Urothelium cell line (cell line): ENCODE results near the gene GRM5.
"Not testable (repeated sequence)": the region's sequence is repeated elsewhere in the genome, so short reads cannot be mapped to it uniquely, and the experiment has no call there.

Experiments
- DNase-seq: peaks from one replicate; pipeline ENCODE4 v3.0.0; 2011; ENCODE audit warnings: low spot score, mixed read lengths
- FAIRE-seq: peaks from 2 replicates; lab custom pipeline; 2011; peaks lifted over from hg19 to GRCh38; lab: Jason Lieb, UNC

The GRM5 gene

GRCh38 chr11:88844941-88845340 lies 220.8 kb downstream of the GRM5 start:
- DNase-seq = not testable (repeated sequence)

GRCh38 chr11:88843766-88844426 lies 221.9 kb downstream of the GRM5 start:
- FAIRE-seq = not testable (repeated sequence)

More at GRCh38 chr11:88844941-88845340, 220.8 kb downstream of the GRM5 start:
- FAIRE-seq = not testable (repeated sequence)

GRCh38 chr11:88838139-88838538 lies 227.6 kb downstream of the GRM5 start:
- peak; percentile 12 for DNase-seq
- not testable (repeated sequence) for FAIRE-seq

More at GRCh38 chr11:88843766-88844426, 221.9 kb downstream of the GRM5 start:
- DNase-seq = not testable (repeated sequence)

- not testable (repeated sequence) for FAIRE-seq, DNase-seq
Observed at GRCh38 chr11:88835709-88836108, 230.1 kb downstream of the GRM5 start.

DNA sequence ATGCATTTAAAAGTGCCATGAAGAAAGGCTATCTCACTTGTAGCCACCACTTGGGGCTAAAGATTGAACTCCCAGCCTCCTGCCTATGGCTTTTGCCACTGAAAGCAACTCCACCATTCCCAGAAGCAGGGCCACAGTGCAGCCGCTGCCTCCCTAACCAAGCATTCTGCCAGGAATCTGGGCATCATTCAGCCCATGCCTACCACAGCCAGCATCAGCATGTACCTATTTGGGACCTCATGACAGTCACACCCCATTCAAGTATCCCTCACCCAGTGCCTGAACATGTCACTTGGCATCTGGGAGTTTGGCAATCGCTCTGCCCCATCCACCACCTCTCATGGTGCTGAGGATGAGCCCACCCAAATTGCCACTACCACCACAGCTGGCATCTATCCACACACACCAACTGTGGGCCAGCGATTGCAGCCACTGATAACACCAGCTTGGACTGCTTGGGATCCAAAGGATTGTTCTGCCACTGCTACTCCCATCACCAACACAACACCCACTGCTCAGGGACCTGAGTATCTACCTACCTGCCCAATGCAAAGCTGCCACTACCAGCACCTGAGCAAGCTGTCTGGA lies 234.4 kb downstream of the GRM5 start:
- FAIRE-seq (no peak), DNase-seq (no peak)

- FAIRE-seq (no peak), DNase-seq (no peak)
Observed at GRCh38 chr11:88827018-88827676, 238.6 kb downstream of the GRM5 start.

GRCh38 chr11:88819616-88820015 lies 246.2 kb downstream of the GRM5 start:
- FAIRE-seq = no peak
- DNase-seq = no peak

- FAIRE-seq (no peak), DNase-seq (no peak)
Observed at GRCh38 chr11:88818978-88819377, 246.8 kb downstream of the GRM5 start.

DNA sequence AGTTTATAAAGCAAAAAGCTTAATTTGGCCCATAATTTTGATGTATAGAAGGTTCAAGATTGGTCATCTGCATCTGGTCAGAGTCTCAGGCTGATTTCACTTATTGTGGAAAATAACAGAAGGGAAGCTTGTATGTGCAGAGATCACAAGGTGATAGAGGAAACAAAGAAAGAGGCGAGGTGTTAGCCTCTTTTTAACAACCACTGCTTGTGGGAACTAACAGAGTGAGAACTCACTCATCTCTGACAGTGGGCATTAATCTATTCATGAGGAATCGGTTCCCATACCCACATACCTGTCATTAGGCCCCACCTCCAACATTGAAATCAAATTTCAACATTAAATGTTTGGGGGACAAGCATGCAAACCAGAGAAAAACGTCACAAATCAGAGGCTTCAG lies 250.3 kb downstream of the GRM5 start:
- DNase-seq (no peak), FAIRE-seq (no peak)

DNA sequence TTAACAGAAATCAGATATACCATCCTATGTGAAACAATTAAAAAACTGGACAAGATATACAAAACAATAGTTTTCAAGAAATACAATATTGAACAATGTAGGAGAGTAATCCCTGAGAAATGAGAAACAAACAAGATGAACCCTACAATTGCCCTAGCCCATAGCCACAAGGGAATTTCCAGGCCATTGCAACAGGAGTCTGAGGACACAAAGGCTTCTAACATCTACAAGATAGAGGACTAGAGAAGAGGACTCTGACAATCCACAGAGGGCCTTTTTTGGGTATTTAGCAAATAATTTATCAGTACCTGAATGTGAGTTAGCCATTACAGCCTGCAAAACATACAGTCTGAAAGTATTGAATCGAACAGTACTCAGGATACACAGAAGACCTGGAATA lies 251.7 kb downstream of the GRM5 start:
- no peak for FAIRE-seq

DNA sequence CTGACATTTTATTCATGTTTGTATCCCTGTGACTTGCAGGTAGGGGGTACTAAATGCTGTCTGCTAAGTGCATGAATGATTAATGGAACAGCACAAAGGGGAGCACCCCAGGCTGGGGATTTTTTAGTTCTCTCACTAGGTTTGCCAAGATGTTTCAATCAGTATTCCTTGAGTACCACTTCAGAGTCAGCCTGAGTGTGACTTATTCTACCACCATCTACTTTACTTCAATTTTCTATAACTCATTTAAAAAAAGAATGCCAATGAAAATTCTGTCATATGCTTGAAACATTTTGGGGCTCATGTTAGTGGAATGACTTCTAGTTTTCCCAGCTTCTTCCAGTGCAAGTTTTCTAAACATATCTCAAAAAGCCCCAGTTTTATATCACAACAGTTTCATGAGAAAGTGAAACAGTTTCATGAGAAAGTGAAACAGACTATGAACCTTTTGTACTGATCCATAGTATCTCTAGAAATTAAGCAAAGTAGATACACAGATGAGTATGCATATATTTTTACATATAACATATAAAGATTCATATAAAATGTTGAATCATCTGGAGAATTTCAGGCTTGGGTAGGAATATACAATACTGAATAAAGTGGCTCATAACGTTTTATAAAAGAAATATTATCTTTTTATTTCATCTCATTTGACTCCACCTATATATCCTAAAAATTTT lies 252.4 kb downstream of the GRM5 start:
- FAIRE-seq = no peak

More for the DNA sequence above, 251.7 kb downstream of the GRM5 start:
- DNase-seq = no peak

DNA sequence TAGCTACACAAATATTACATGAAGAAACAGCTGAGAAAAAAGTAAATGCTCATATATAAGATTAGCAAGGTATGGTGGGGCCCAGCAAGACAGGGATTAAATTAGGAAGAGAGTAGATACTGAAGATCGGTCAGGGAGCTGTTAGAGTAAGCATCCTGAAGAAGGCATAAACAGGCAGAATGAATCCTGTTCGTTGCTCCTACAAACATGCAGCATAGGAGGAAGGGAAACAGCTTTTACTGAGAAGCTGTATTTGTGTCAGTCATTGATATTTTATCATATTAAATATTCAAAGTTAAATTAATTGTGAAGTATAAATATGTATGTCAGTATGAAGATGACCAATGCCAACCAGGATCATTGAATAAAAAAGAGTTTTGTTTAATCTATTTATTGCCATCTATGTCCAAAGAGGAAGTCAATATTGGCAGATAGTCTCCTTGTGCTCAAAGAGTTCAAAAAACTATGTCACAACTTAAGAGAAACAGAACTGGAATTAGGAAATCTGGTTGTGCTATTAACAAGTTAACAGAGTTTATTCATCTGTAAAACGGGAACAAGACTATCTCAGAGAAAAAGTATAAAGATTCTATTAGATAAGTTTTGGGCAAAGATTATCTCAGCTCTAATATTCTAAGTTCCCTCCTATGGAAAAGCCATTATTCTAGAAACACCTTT lies 255.2 kb downstream of the GRM5 start:
- DNase-seq (no peak), FAIRE-seq (no peak)

More for the DNA sequence above, 252.4 kb downstream of the GRM5 start:
- no peak for DNase-seq

DNA sequence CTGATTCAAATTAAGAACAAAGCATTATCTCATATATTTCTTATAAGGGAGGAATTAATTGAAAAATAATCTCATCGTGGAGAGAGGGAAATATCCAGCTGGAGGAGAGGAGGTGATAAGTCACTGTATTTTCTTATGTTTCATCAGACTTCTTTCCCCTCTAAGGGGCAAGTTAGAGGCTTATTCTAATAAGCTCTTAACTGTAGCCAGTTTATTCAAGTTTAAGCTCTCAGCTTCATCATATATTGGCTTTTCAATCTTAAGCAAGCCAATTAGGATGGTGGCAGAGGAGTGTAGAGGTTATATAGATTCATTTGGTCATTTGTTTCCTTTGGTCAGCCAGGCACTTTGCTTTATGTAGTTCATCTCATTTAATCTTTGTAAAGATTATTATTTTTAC lies 256.7 kb downstream of the GRM5 start:
- FAIRE-seq (no peak), DNase-seq (no peak)

GRCh38 chr11:88807349-88807748 lies 258.4 kb downstream of the GRM5 start:
- FAIRE-seq (no peak), DNase-seq (no peak)

DNA sequence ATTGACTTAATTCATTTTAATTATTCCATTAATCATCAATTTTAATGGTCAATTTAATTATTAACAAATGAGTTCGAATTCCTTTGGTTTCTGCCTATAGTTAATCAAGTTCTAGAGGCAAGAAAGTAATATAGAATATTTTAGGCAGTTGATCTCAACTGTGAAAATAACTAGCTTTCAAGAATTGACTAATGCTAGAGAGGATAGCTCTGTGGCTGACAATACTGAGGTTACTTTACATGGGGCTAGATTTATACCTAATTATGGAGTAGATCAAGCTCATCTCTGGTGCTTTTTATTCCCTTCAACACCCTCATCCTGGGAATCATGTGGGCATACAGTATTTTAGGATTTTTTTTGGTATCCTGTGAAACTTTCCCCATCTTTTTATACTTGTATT lies 259.4 kb downstream of the GRM5 start:
- FAIRE-seq = no peak
- DNase-seq = no peak

DNA sequence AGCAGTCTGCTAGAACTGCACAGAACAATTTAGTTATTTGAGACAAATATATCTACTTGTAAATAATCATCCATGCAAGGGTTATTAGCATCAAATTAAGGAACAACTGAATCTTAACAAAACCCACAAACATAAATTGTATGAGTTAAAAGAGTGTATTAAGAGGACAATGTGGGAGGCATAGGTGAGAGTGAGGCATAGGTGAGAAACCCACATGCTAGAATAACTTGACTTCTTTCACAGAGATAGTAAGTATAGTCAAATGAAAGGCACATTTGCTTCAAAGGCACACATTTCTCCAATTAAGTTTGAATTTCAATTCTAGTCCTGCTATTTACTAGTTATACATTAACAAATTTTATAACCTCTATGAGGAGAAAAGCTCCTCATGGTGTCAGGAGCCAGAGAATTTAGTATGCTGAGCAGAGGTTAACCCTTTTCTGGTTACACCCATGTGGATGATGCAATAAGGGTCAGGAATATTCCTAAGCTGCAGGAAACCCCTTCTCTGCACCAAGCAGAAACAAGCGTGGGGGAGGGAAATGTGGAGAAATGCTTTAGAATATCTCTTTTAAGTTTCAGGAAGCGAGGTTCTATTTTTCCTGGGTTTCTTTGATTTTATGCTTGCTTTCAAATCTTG lies 264.2 kb downstream of the GRM5 start:
- DNase-seq = no peak
- no peak for FAIRE-seq

GRCh38 chr11:88799771-88800500 lies 265.8 kb downstream of the GRM5 start:
- FAIRE-seq (no peak), DNase-seq (no peak)

DNA sequence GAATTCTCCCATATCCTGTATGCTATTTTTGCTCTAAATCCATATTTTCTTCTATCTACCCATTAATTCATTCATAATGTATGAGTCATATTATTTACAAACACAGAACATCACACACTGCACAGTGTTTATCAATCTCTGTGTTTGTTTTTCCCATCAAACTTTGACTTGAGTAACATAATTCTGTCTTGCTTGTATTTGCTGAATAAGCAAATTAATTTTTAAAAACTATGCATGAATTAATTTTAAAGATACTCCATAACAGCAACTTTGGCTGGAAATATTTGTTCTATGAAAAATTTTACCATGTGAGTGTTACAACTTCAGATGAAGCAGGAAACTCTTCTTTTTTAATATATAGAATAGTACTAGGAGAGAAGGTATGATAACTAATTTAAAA lies 275.6 kb downstream of the GRM5 start:
- FAIRE-seq = no peak

GRCh38 chr11:88779577-88779976 lies 286.2 kb downstream of the GRM5 start:
- FAIRE-seq (no peak), DNase-seq (peak; percentile 16)

More for the DNA sequence above, 275.6 kb downstream of the GRM5 start:
- DNase-seq = no peak
